Measurements from ENCODE around the gene CRHR2. TPM values are rescaled to one million over a fixed set of nuclear protein-coding genes. Genes with fewer than 3 reads are reported as not detected.

CRHR2 gene
- total RNA-seq, 1 experiment from 2014 or later, result not detected

- no peaks in the 10 kb centered on the region for H3K9me3 ChIP-seq (ENCODE audit: low read depth, low read length, poor library complexity, severe bottlenecking)
- DNase-seq (ENCODE audit: low spot score), result no peak
- no peaks in the 10 kb centered on the region for H3K36me3 ChIP-seq (ENCODE audit: insufficient read depth, low read length, poor library complexity, severe bottlenecking)
- POLR2A ChIA-PET (ENCODE audit: low non-redundant PET), result no interaction called here
- no peak for TF ChIP-seq EZH2 (IDR thresholded peaks at IDR 0.05; ENCODE audit: borderline replicate concordance, low read depth, low read length, poor library complexity, severe bottlenecking)
- TF ChIP-seq CTCF (conservative IDR thresholded peaks at IDR 0.05; ENCODE audit: low read depth, low read length), result no peak
- H3K4me1 ChIP-seq (ENCODE audit: insufficient read depth, low read length, poor library complexity, severe bottlenecking), result no peaks in the 10 kb centered on the region
- CTCF ChIA-PET, result no interaction called here
- H3K27ac ChIP-seq (ENCODE audit: low read depth, low read length, poor library complexity, severe bottlenecking), result no peak overlapping the region
- H3K4me3 ChIP-seq (ENCODE audit: low read depth, low read length, poor library complexity, severe bottlenecking), result no peak overlapping the region
- no TSS peak for BruUV-seq (replicated peaks)
- H3K27me3 ChIP-seq (replicated peaks; ENCODE audit: insufficient read depth, low read depth, low read length, poor library complexity), result peaks cover 14% of the 10 kb centered on the region
- intact Hi-C loops (cut with micrococcal nuclease; ENCODE audit: unreplicated experiment), result no loop called here
Measured at GRCh38 chr7:30703756-30704155, 21.5 kb upstream of the CRHR2 start.

DNA sequence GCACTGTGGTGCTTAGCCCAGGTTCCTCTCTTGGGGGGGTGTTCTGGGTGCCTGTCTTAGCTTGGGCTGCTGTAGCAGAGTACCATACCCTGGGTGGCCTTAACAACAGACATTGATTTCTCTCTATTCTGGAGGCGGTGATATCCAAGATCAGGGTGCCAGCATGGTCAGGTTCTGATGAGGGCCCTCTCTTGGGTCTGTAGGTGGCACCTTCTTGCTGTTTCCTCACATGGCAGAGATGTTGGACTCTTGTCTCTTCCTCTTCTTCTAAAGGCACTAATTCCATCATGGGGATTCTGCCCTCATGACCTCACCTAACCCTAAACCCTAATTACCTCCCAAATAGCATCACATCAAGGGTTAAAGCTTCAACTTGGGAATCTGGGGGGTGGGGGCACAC lies 19.9 kb upstream of the CRHR2 start:
- TF ChIP-seq EZH2 (IDR thresholded peaks at IDR 0.05; ENCODE audit: borderline replicate concordance, low read depth, low read length, poor library complexity, severe bottlenecking) (no peak), CTCF (conservative IDR thresholded peaks at IDR 0.05; ENCODE audit: low read depth, low read length) (peak; percentile 45)
- Histone ChIP-seq H3K36me3 (ENCODE audit: insufficient read depth, low read length, poor library complexity, severe bottlenecking) (no peaks in the 10 kb centered on the region), H3K4me3 (ENCODE audit: low read depth, low read length, poor library complexity, severe bottlenecking) (no peak overlapping the region), H3K27ac (ENCODE audit: low read depth, low read length, poor library complexity, severe bottlenecking) (no peak overlapping the region), H3K9me3 (ENCODE audit: low read depth, low read length, poor library complexity, severe bottlenecking) (no peaks in the 10 kb centered on the region), H3K27me3 (replicated peaks; ENCODE audit: insufficient read depth, low read depth, low read length, poor library complexity) (peaks cover 14% of the 10 kb centered on the region), H3K4me1 (ENCODE audit: insufficient read depth, low read length, poor library complexity, severe bottlenecking) (no peaks in the 10 kb centered on the region)
- intact Hi-C loops (cut with micrococcal nuclease; ENCODE audit: unreplicated experiment), result no loop called here
- no TSS peak for BruUV-seq (replicated peaks)
- DNase-seq (ENCODE audit: low spot score), result no peak
- ChIA-PET POLR2A (ENCODE audit: low non-redundant PET) (interaction anchor here (0.6 kb wide), 1 partner anchor 455 kb away, joined by 4 read pairs; no protein-coding TSS in a partner anchor), CTCF (no interaction called here)

DNA sequence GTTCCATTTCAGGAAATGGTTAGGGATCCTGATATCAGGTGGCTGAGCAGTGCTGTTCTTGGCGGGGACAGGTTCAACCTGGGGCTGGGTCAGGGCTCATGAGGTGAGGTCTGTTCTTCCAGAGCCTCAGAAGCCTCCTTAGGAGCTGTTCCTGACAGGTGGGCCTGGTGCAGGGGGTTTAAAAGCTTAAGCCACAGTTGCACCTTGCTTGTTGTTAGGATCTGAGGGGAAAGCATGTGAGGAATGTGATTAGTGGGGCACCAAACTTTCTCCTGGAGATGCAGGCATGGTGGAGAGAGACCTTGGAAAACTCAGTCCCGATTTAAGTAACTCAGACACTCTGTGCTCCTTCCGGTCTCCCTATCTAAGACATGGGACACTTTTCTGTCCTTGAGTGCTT lies 18.7 kb upstream of the CRHR2 start:
- H3K4me3 ChIP-seq (ENCODE audit: low read depth, low read length, poor library complexity, severe bottlenecking), result no peak overlapping the region
- TF ChIP-seq EZH2 (IDR thresholded peaks at IDR 0.05; ENCODE audit: borderline replicate concordance, low read depth, low read length, poor library complexity, severe bottlenecking), result no peak
- no peak for TF ChIP-seq CTCF (conservative IDR thresholded peaks at IDR 0.05; ENCODE audit: low read depth, low read length)
- ChIA-PET POLR2A (ENCODE audit: low non-redundant PET) (no interaction called here), CTCF (no interaction called here)
- DNase-seq (ENCODE audit: low spot score), result no peak
- intact Hi-C loops (cut with micrococcal nuclease; ENCODE audit: unreplicated experiment), result no loop called here
- no peaks in the 10 kb centered on the region for H3K36me3 ChIP-seq (ENCODE audit: insufficient read depth, low read length, poor library complexity, severe bottlenecking)
- H3K27me3 ChIP-seq (replicated peaks; ENCODE audit: insufficient read depth, low read depth, low read length, poor library complexity), result peaks cover 14% of the 10 kb centered on the region
- no peaks in the 10 kb centered on the region for H3K9me3 ChIP-seq (ENCODE audit: low read depth, low read length, poor library complexity, severe bottlenecking)
- BruUV-seq (replicated peaks), result no TSS peak
- H3K4me1 ChIP-seq (ENCODE audit: insufficient read depth, low read length, poor library complexity, severe bottlenecking), result no peaks in the 10 kb centered on the region
- H3K27ac ChIP-seq (ENCODE audit: low read depth, low read length, poor library complexity, severe bottlenecking), result no peak overlapping the region

All from A673 (cell line).